H7 (cell line): Measurements from ENCODE around the gene HPN. TPM values are rescaled to one million over a fixed set of nuclear protein-coding genes. Genes with fewer than 3 reads are reported as not detected.

Source experiments
- DNase-seq: peaks from one replicate; pipeline ENCODE4 v3.0.0; 2012
- H3K27me3 ChIP-seq: 2 replicates; pipeline ENCODE4 v1.6.0; 2011; ENCODE audit warnings: mild to moderate bottlenecking, low read length; ENCODE audit not compliant: control insufficient read depth, insufficient read depth
- H3K36me3 ChIP-seq: replicated peaks from 2 replicates; pipeline ENCODE4 v1.5.1; 2011; ENCODE audit warnings: low read length; ENCODE audit not compliant: control insufficient read depth, insufficient read depth
- H3K4me3 ChIP-seq: 2 replicates; pipeline ENCODE4 v1.5.1; 2011; ENCODE audit warnings: low read depth, mild to moderate bottlenecking, control low read depth, low read length, moderate library complexity; ENCODE audit not compliant: insufficient read depth
- total RNA-seq: library from RNA; depleted of rRNA; stranded (reverse); fragments of >200 nt; shearing (Covaris generic); gene quantifications from 2 replicates; pipeline ENCODE4 v1.2.3, GENCODE V29; 2014

The HPN gene
- total RNA-seq, 1 experiment from 2014 or later, result 6.1 TPM

DNA sequence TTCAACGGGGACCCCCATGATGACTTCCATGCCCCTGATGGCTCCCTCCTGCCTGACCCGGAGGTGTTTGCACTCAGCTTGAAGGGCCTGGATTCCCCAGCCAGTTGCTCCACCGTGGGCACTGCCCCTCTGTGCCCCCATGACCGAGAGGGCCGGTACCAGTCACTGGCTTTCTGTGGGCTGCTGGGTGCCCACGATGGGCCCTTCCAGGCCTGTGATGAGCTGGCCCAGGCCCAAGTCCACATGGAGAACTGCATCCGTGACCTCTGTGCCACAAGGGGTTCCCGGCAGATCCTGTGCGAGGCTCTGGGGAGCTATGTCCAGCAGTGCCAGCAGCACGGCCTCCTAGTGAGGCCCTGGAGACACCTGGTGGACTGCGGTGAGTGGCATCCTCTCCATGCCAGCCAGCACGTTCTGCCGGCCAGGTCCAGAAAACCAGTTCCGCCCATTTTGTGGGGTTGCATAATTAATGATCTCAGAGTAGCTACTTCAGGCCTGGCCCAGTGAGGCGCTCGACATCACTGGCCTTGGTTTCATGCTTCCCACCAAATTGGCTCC, 39.2 kb downstream of the HPN start:
- DNase-seq, result peak; percentile 30
- no peaks in the 10 kb centered on the region for H3K36me3 ChIP-seq
- no peaks in the 10 kb centered on the region for H3K27me3 ChIP-seq
- no peak overlapping the region for H3K4me3 ChIP-seq

DNA sequence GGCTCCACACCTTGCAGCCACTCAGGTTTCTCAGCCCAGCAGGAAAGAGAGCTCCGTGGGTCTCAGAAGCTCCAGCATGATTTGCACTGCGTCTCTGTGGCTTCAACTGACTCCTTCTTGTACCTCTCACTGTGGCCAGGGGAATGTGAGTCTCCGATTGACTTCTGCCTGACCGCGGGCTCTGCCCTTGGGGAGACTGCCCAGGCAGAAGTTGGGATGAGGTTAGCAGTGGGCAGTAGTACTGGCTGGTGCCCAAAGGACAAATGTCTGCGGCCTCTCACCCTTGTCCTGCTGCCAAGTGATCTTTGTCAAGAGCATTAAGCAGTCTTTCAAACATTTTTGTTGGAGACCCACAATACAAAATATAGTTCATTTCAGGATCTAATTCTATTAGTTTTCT, 39.7 kb downstream of the HPN start:
- Histone ChIP-seq H3K4me3 (no peak overlapping the region), H3K27me3 (no peaks in the 10 kb centered on the region), H3K36me3 (no peaks in the 10 kb centered on the region)
- DNase-seq, result no peak

DNA sequence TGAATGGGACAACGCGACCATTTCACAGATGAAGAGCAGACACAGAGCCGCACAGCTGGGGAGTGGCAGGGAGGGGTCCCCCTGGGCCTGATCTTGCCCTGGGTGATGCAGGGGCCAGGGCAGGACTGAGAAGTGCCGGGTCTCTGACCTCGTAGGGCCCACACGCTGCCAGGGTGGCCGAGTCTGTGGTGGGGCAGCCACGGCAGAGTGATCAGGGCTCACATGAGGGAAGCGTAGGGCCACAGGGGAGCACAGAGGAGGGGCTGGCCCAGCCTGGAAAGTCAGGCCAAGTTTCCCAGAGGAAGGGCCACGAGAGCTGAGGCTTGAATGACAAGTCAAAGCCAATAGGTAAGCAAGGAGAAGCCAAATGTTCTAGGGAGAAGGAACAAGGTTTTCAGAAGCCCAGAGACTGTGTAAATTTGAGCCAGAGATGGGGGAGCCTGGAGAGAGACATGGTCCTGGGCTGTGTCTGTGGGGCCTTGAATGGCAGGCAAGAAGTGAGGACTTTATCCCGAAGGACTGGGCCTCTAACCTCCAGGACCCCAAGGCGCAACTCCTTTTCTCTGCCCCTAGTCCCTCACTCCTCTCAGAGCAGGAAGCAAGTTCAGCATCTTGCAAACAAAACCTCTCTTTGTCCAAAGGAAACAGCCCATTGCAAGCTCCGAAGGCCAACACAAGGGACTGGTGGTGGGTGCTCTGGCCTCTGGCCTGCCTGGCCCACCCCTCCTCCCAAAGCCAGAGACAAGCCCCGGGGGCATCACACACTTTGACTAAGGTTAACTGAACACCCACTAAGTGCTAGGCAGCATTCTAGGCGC, 42.4 kb downstream of the HPN start:
- Histone ChIP-seq H3K4me3 (no peak overlapping the region), H3K36me3 (no peaks in the 10 kb centered on the region), H3K27me3 (no peaks in the 10 kb centered on the region)
- peak; percentile 45 for DNase-seq

DNA sequence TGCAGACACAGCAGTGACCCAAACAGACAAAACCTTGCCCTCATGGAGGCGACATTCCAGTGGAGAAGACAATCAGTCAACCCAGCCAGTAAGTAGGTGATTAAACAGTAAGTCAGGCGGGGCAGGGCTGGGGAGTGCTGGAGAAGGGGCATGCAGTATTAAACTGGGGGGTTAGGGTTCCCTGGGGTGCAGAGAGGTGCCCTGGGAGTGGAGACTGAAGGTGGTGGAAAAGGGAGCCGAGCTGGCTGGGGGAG, 42.9 kb downstream of the HPN start:
- H3K36me3 ChIP-seq, result no peaks in the 10 kb centered on the region
- peak; percentile 56 for DNase-seq
- H3K4me3 ChIP-seq, result no peak overlapping the region
- H3K27me3 ChIP-seq, result no peaks in the 10 kb centered on the region

DNA sequence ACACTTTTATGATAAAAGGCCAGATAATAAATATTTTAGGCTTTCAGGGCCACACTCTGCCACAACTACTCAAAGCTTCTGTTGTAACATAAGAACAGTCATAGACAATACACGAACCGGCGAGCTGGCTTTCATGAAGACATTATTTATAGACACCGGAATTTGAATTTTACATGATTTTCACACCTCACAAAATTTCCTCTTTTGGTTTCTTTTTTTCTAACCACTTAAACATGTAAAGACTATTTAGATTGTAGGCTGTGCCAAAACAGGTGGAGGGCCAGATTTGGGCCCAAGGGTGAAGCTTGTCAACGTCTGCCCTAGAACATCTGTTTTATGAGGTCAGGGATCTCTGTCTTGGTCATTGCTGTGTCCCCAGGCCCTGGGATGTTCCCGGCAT, 44.4 kb downstream of the HPN start:
- DNase-seq, result no peak
- Histone ChIP-seq H3K4me3 (no peak overlapping the region), H3K36me3 (no peaks in the 10 kb centered on the region), H3K27me3 (no peaks in the 10 kb centered on the region)

DNA sequence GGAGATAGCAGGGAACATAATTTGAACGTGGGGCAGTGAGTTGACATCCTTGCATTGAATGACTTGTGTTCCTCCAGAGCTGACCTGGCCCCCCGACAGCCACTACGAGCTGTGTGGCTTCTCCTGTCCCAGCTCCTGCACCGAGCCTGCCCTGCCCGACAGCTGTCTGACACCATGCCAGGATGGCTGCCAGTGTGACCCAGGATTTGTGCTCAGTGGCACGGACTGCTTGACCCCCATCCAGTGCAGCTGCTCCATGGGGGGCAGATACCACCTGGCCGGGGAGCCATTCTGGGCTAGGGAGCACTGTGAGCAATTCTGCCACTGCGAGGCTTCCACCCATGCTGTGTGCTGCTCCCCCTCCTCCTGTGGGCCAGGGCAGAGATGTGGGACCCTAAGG, 44.9 kb downstream of the HPN start:
- Histone ChIP-seq H3K4me3 (no peak overlapping the region), H3K27me3 (no peaks in the 10 kb centered on the region), H3K36me3 (no peaks in the 10 kb centered on the region)
- no peak for DNase-seq

DNA sequence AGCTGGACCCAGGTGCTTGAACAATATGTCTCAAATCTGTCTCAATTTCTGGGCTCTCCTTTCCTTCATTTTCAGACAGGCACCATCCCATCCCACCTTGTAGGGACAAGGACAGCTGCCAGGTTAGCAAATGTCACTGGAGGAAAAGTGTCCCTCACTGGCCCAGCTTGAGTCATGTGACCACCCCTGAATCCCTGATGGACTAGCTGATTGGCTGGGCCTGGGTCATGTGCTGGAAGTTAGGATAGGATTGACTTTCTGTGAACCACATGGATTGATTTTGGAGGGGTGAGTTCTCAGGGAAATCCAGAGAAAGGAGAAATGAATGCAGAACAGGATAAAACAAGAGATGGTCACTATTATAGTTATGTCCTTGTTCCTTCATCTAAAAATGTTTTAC, 45.9 kb downstream of the HPN start:
- no peak for DNase-seq

DNA sequence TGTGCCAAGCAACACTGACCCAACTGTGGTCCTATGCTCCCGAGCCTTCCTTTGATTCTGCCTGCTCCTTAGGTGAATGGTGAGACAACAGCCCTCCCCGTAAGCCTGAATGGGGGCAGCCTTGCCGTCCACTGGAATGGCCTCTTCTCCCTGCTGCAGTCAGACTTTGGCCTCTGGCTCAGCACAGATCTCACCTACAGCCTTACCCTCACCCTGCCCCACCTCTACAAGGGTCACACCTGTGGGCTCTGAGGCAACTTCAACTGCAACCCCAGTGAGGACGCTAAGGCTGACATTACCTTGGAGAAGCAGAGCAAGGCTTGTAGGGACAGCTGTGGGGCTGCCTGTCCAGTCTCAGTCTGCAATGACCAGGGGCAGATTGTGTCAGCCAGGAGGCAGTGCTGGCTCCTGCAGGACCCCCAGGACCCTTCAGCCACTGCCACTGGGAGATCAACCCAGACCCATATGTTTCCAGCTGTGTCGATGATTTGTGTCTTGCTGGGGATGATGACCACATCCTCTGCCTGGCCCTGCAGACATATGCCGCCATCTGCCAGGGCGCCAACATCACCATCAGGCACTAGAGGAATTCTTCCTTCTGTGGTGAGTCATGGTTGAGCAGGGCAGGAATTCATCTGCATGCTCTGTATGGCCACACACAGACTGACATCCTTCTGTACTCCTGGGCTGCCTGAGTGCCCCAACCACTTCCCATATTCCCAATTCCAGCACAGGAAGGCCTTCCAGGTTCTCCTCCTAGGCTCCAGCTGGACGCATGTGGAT, 46.8 kb downstream of the HPN start:
- Histone ChIP-seq H3K4me3 (no peak overlapping the region), H3K27me3 (no peaks in the 10 kb centered on the region), H3K36me3 (no peaks in the 10 kb centered on the region)
- no peak for DNase-seq

More for the DNA sequence above, 45.9 kb downstream of the HPN start:
- Histone ChIP-seq H3K36me3 (no peaks in the 10 kb centered on the region), H3K27me3 (no peaks in the 10 kb centered on the region), H3K4me3 (no peak overlapping the region)

DNA sequence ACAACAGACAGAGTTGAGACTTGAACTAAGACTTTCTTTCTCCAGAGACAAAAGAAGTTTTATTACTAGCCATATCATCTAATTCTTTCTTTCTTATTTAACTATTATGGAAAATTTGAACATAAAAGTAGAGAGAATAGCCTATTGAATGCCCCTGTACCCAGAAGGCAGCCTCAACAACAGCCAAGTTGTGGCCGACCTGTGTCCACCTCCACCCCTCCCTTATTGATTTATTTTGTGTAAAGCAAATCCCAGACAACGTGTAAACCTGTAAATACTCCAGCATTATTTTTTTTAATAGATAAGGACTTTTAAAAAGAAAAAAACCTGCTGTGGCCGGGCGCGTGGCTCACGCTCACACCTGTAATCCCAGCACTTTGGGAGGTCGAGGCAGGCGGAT, 48.0 kb downstream of the HPN start:
- Histone ChIP-seq H3K4me3 (no peak overlapping the region), H3K27me3 (no peaks in the 10 kb centered on the region), H3K36me3 (no peaks in the 10 kb centered on the region)
- DNase-seq, result no peak

DNA sequence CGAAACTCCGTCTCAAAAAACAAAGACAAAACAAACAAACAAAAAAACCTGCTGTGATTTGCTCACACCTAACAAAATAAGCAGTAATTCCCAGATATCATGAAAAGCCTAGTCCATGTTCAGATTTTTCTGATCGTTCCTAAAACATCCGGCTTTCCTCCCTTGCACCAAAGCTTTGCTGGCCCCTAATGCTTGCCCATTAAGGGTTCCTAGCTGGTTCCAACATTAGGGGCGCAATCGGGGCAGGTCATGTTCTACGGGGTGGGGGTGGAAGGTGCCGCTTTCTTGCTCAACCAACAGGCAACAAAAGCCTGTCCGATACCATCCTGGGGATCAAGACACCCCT, 48.6 kb downstream of the HPN start:
- no peaks in the 10 kb centered on the region for H3K36me3 ChIP-seq
- H3K4me3 ChIP-seq, result no peak overlapping the region
- no peaks in the 10 kb centered on the region for H3K27me3 ChIP-seq
- no peak for DNase-seq

DNA sequence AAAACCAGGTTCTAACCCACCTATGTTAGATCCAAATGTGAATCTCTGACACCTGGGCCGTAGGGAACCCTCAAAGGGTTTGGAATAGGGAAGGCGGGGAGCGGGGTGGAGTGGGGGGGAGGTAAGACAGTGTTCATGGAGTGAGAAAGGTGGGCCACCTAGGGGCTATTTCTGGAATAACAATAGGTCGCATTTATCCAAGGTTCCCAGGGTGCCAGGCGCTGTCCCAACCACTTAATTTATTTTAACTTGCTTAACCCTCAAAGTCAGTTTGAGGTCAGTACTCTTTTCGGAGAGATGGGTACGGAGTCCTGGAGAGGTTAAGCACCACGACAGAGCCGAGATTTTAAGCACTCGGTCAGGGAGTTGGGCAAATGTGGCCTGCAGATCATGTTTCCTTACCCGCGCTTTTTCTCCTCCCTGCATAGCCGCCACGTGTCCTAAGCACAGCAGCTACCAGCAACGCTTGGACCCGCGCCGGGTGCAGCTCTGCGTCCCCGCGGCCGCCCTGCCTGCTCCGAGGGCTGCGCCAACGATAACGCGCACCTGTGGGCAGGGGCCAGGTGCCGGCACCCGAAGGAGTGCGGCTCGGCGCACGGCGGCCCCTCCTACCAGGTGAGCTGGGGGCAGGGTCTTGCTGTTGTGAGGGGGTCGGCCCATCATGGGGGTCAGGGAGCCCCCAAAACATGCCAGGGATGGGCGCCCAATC, 49.1 kb downstream of the HPN start:
- Histone ChIP-seq H3K27me3 (no peaks in the 10 kb centered on the region), H3K4me3 (peak overlapping the region; percentile 4; the same call in 1 of the 2 replicates), H3K36me3 (no peaks in the 10 kb centered on the region)
- peak; percentile 94 for DNase-seq

DNA sequence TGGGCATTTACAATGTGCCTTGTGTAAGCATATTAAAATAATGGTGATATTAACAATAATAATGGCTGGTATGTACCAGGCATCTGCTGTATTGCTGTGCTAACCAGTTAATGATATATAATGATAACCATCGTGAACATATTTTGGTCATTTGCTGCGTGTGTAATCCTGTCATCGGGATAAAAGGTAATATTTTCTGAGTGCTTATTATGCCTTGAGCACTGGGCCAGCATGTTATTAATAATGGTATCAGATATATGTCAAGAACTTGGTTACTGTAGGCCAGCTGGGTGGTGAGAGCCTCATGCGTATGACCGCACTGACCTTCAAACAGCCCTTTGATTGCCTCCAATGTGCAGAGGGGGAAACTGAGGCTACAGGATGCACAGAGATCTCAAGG, 51.9 kb downstream of the HPN start:
- Histone ChIP-seq H3K27me3 (no peaks in the 10 kb centered on the region), H3K36me3 (no peaks in the 10 kb centered on the region), H3K4me3 (no peak overlapping the region)
- no peak for DNase-seq

DNA sequence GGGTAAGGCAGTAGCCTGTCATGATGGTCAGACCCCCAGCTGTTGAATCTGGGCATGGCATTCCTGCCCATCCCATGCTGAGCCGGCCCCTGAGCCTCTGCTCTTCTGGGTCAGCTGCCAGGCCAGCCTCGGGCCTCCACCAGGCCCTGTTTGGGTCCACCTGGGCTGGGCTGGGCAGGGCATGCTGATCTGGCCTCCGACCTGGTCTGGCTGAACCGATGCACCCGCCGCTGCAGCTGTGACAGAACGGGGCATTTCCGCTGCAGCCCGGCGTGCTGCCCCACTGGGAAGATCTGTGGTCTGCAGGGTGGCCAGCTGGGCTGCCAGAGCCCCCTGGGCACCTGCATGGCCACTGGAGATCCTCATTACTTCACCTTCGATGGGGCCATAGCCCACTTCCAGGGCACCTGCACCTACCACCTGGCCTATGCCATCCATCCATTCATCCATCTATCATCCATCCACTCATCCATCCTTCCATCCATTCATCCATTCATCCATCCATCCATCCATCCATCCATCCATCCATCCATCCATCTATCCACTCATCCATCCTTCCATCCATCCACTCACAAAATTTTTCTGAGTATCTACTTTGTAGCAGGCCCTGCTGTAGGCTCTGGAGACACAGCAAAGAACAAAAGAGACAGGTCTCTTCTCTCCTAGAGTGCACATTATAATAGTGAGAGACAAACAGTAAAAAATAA, 52.6 kb downstream of the HPN start:
- Histone ChIP-seq H3K27me3 (no peaks in the 10 kb centered on the region), H3K4me3 (no peak overlapping the region), H3K36me3 (no peaks in the 10 kb centered on the region)
- DNase-seq, result no peak

DNA sequence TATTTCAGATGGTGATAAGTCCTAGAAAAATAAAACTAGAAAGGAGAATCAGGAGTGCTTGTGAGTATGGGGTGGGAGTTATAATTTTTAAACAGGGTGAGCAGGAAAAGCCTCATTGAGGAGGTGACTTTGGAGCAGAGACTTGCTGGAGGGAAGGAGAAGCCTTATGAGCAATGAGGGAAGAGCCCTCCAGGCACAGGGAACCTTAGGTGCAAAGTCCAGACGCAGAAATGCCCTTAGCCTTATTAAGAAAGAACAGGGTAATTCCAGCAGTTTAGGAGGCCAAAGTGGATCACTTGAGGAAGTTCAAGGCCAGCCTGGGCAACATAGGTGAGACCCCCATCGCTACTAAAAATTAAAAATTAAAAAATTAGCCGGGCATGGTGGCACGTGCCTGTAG, 53.1 kb downstream of the HPN start:
- DNase-seq, result no peak
- Histone ChIP-seq H3K36me3 (no peaks in the 10 kb centered on the region), H3K27me3 (no peaks in the 10 kb centered on the region), H3K4me3 (no peak overlapping the region)
